Measurements from ENCODE around the gene CTNNBL1. TPM values are rescaled to one million over a fixed set of nuclear protein-coding genes. Genes with fewer than 3 reads are reported as not detected.
"Not testable (repeated sequence)": the region's sequence is repeated elsewhere in the genome, so short reads cannot be mapped to it uniquely, and the experiment has no call there.

CTNNBL1 gene
- total and polyA plus RNA-seq, 2 of the 4 experiments (the other 2 are of a cell fraction): 29.9 to 34.1 TPM

DNA sequence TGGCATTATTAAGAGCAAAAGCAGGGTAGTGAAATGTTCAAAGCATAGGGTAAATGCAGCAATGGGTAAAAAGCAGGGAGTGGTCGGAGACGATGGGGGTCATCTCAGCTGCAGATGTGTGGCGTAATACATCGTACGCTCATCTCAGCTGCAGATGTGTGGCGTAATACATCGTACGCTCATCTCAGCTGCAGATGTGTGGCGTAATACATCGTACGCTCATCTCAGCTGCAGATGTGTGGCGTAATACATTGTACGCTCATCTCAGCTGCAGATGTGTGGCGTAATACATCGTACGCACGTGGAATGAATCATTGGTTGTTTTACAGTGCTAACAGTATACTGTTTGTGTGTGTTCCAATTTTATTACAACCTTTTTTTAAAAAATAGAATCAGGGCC is 7.8 kb downstream of the CTNNBL1 start:
- H3K4me3 ChIP-seq (ENCODE audit: insufficient read depth, low read depth, low read length); H3K18ac ChIP-seq (ENCODE audit: low read depth, low read length); H3K27ac ChIP-seq (ENCODE audit: insufficient read depth, low read length); H2BK20ac ChIP-seq (ENCODE audit: low read depth, low read length); H3K4me1 ChIP-seq (ENCODE audit: control insufficient read depth, insufficient read depth, low read length); H3K23ac ChIP-seq (ENCODE audit: low read depth, low read length); POLR2A ChIA-PET (ENCODE audit: unreplicated experiment); in situ Hi-C loops (cut with MboI; ENCODE audit: low sequenced_read_pairs); H4K91ac ChIP-seq (ENCODE audit: insufficient read depth, low read depth, low read length); BruUV-seq (replicated peaks); H2AK5ac ChIP-seq (ENCODE audit: low read depth, low read length); H2BK5ac ChIP-seq (ENCODE audit: low read depth, low read length, poor library complexity, severe bottlenecking); H3K9ac ChIP-seq (ENCODE audit: low read depth, low read length); H3K27me3 ChIP-seq (ENCODE audit: control insufficient read depth, insufficient read depth, low read length); H4K5ac ChIP-seq (ENCODE audit: low read depth, low read length); CTCF ChIA-PET; H3K9me3 ChIP-seq (ENCODE audit: control insufficient read depth, insufficient read depth, low read length); dilution Hi-C loops (cut with HindIII; ENCODE audit: low sequenced_read_pairs, unreplicated experiment); H3K4me2 ChIP-seq (ENCODE audit: low read depth, low read length); H2BK15ac ChIP-seq (ENCODE audit: low read depth, low read length); H3K4ac ChIP-seq (ENCODE audit: low read depth, low read length); H3K14ac ChIP-seq (replicated peaks; ENCODE audit: low read depth, low read length); H3K36me3 ChIP-seq (ENCODE audit: control insufficient read depth, insufficient read depth, low read length); H2BK120ac ChIP-seq (ENCODE audit: low read depth, low read length); intact Hi-C loops (cut with micrococcal nuclease); H4K8ac ChIP-seq (ENCODE audit: low read depth in 2 of 2, low read length in 2 of 2); H2AFZ ChIP-seq (replicated peaks; ENCODE audit: low read length, poor library complexity); H3K56ac ChIP-seq (ENCODE audit: extremely low read depth, insufficient read depth, low read length): not testable (repeated sequence)
- H2AK9ac ChIP-seq (replicated peaks; ENCODE audit: low read depth, low read length, poor library complexity): peak overlapping the region; percentile 59
- H3K9me1 ChIP-seq (ENCODE audit: insufficient read depth, low read length): peaks cover 13% of the 10 kb centered on the region; the same call in 1 of the 2 replicates
- H3K79me1 ChIP-seq (ENCODE audit: low read depth in 1 of 2, low read length in 2 of 2): peaks cover 48 to 61% of the 10 kb centered on the region in 2 experiments
- peak; percentile 95 for TF ChIP-seq CEBPB (IDR thresholded peaks at IDR 0.05; ENCODE audit: low read depth, low read length)
- TF ChIP-seq FOS (IDR thresholded peaks at IDR 0.05; ENCODE audit: low read depth, low read length): peak; percentile 30; the same call in 1 of the 2 replicates
- DNase-seq: peak; percentile 73
- no CpG with 5 or more reads among the region's 17 CpGs for WGBS, 2 experiments (ENCODE audit: extremely low coverage in 2 of 2, insufficient read length in 1 of 2)
- H4K20me1 ChIP-seq (ENCODE audit: insufficient read depth, low read length): peaks cover 15% of the 10 kb centered on the region; the same call in 1 of the 2 replicates
- ATAC-seq (ENCODE audit: low read depth): peak; percentile 21; the same call in 1 of the 2 replicates
